ENCODE data around the gene ERFL.
"Not testable (repeated sequence)": the region's sequence is repeated elsewhere in the genome, so short reads cannot be mapped to it uniquely, and the experiment has no call there.

The ERFL gene

DNA sequence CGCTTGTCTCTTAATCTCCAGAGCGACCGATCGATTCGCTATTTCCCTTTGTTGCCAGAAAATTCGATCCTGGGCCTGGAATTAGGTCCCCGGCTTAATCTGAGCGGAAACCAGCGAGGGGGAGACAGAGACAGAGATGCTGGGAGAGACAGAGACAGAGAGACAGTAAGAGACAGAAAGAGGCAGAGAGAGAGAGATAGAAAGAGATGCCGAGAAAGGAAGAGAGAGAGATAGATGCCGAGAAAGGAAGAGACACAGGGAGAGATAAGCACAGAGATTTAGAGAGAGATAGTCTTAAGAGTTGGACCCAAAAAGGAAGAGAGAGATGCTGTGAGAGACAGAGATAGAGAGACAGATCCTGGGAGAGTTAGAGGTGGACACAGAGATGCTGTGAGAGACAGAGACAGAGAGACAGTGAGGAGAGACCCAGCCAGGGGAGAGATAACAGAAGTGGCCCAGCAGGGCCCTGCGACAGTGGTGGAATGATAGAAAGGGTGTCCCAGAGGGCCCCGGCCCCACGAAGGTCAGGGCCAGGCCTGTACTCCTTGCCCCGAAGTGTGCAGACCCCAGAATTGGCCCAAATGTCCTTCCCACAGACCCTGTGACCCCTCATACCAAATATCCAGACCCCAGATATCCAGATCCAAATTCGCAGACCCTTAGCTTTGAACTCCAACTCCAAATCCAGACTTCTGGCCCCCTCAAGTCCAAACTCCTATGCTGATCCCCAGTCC, 1.3 kb downstream of the ERFL start:
- no peak for DNase-seq (ENCODE audit: low read depth in 2 of 2)

DNA sequence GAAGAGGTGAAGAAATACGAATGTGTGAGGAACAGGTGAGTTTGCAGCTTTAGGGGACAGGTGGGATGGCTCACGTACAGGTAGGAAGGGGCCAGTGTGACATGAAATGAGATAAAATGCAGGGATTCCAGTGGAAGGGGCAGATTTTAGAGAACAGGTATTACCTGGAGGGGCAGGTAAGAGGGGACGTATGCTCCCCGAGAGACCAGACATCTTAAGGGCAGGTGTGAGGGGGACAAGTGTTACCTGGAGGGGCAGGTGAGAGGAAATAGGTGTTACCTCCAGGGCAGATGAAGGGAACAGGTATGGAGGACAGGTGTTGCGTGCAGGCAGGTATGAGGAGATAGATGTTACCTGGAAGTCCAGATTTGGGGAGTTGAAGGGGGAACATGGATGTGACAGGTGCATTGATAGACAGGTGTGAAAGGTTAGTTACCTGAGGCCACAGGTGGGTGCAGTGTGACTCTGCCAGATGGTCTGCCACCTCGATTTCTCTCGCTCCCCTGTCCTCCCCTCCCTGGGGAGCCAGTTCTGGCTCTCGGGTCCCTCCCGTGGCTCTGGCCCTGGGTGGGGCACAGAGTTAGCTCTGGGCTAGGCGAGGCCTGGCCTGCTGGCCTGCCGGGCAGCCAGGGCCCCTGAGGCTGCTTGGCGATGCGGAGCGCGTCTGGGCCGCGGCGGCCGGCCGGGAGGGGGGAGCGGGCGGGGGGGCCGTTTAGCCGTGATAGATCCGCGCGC, 2.1 kb downstream of the ERFL start:
- DNase-seq (ENCODE audit: low read depth in 2 of 2), result no peak

DNA sequence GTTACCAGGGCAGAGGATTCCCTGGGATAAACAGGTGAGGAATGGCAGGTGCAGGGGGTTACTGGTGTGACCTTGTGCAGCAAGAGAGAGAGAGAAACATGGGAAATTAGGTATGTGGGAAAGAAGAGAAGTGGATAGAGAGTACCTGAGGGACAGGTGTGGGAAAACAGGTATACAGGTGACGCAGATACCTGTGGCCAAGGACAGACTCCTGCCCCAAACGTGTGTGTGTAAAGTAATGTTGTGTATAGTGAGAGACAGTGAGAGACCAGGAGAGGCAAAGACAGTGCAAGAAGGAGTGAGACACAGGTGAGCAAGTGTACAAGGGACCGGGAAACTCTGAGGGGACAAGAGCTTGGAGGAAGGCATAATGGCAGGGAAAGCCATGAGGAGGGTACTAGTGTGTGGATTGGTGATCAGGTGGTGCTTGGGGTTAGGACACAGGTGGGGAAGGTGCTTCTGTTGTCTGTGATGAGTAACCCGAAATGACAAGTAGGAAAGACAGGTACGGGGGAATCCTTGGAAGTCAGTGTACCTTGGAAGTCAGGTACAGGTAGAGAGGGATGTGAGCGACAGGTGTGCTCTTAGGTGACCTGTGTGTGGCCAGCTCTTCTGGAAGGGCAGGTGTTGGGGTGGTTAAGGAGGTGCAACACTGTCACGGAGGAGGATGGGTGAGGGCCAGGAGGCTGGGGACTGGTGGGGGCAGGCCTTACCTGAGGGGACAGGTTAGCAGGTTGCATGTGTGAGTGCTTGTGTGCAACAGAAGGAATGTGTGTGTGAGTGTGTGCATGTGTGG, 2.8 kb downstream of the ERFL start:
- no peak for DNase-seq (ENCODE audit: low read depth in 2 of 2)

DNA sequence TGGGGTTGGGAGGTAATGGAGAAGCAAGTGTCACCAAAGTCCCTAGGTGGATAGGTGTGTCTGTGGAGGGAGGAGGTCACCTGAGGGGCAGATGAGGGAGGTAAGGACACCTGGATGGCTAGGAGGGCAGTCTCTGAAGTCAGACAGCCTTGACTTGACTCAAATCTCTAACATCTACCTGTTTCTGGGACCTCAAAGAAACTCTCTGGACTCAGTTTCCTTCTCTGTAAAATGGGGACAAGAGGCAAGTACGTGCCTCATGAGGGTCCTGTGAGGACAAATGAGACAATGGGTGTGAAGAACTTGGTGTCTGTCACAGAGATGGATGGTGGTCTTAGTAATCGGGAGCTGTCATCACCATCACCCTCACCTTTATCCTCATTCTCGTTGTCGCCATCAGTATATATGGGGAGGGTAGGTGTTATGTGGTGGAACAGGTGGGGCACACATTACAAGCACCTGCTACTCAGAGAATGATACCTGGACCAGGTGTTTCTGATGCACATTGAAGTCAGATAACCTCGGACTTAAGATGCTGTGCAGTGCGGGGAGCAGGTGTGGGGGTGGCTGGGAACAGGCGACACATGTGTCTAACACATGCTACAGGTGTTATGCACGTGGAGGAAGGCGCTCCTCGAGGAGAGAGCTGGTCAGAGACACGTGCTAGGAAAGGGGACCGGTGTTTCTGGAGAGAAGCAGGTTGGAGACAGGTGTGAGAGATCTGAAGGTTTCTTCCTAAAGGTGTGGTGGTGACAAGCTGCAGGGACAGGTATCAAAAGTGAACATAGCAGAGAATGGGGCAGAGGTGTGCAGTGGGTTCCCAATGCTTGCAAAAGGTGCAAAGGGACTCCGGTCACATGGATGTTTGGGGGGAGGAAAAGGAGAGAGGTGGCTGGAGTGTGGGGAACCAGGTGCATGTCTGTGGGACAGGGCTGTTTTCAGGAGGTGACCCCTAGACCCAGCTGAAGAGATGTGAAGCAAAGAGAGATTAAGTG, 3.8 kb downstream of the ERFL start:
- no peak for DNase-seq (ENCODE audit: low read depth in 2 of 2)

DNA sequence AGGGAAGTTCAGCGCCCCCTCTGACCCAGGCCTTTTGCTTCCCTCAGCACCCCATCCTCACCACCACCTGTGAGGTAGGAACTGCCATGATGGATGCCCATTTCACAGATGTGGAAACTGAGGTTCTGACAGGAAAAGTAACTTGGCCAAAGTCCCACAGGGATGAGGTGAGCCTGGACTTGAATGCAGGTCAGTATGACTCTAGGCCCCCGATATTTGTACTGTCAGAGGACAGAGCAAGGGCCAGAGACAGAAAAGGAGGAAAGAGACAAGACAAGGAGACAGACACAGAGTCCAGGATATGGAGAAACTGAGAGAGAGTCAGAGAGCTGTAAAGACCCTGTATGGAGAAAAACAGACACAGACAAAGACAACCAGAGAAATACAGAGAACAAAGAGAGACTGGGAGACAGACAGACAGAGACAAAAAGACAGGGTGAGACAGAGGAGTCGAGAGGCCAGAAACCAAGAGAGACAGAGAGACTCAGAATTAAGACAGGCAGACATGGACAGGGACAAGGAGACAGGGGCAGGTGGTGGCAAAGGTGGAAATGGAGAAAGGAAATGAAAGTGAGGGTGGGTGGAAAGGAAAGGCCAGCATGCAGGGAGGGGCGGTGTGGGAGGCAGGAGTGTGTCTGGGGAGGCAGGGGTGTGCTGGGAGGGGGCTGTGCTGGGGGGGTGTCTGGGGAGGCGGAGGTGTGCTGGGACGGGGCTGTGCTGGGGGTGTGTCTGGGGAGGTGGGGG, 5.0 kb downstream of the ERFL start:
- DNase-seq (ENCODE audit: low read depth in 2 of 2), result no peak

- no peak for DNase-seq (ENCODE audit: low read depth in 2 of 2)
Measured at GRCh38 chr19:41922585-41922984, 5.7 kb downstream of the ERFL start.

- DNase-seq (ENCODE audit: low read depth in 2 of 2), result no peak
Measured at GRCh38 chr19:41921577-41922576, 6.4 kb downstream of the ERFL start.

- DNase-seq (ENCODE audit: low read depth in 2 of 2), result no peak
Measured at GRCh38 chr19:41920882-41921576, 7.2 kb downstream of the ERFL start.

- no peak for DNase-seq (ENCODE audit: low read depth in 2 of 2)
Measured at GRCh38 chr19:41919948-41920712, 8.1 kb downstream of the ERFL start.

DNA sequence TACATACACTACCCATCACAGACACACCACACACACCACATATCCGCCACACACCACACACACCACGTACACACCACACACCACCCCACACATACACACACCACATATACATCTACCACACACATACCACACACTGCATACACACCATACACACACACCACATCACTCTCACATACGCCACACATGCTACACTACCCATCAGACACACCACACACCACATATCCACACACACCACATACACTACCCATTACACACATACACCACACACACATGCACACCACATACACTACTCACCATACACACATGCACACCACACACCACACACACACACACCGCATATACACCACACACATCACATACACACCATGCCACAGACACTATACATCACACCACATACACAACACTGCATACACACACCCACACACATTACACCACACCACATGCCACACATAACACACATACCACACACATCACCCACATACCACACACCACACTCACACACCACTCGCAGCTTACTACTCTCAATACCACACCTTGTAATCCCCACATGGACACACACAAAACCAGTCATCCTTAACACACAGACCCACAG, 9.5 kb downstream of the ERFL start:
- no peak for DNase-seq (ENCODE audit: low read depth in 2 of 2)

- DNase-seq (ENCODE audit: low read depth in 2 of 2), result no peak
Measured at GRCh38 chr19:41918095-41918494, 10.2 kb downstream of the ERFL start.

GRCh38 chr19:41917676-41918075, 10.6 kb downstream of the ERFL start:
- no peak for DNase-seq (ENCODE audit: low read depth in 2 of 2)

DNA sequence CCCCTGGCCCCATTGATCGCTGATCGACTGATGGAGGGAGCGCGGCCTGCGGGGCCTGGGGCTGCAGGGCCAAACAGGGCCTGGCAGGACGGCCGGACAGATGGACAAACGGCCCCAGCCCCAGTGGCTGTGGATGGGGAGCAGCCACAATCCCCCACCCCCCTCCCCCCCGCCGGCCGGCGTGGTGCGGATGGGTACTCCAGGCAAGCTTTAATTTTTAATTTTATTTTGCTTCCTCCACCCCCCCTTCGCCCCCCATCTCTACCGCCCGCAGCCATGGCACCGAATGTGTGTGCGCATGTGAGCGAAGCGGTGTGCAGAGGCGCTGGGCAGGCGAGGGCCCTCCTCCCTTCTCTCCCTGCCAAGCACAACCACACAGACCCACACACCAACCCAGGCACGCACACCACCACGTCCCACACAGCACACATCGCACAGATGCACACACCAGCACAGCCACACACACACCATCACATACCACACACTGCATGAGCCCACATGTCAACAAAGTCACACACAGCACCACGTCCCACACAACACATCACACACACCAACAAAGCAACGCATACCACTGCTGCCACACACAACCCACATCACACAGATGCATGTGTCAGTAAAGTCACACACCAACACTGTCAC, 12.4 kb downstream of the ERFL start:
- DNase-seq (ENCODE audit: low read depth in 2 of 2), result no peak

DNA sequence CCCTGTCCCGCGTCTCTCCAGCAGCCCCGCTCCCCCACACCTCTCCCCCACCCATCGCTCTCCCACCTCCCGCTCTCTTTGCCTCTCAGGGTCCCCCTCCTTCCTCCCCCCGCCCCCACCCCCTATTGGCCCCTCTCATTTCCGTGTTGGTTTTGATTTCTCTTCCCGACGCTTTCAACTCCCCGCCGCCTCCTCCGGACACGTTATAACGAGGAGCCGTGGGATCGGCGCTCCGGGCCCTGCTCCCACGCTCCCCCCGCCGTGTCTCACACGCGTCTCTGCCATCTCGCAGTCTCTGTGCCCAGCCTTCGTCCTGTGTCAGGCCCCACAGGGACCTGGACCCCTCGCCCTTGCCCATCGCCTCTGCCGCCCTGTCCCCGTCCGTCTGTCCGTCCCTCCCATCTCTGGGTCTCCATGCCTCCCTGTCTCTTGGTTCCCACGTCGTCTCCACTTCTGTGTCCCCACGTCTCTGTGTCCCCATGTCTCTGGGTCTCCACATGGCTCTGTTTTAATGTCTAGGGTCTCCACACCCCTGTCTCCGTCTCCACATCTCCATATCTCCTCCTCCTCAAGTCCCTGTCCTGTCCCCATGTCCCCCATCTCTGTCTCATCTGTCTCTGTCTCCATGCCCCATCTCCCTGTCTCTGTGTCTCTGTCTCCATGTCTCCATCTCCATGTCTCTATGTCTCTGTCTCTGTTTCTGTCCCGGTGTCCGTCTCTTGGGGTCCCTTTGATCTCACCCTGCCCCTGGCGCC, 13.1 kb downstream of the ERFL start:
- DNase-seq (ENCODE audit: low read depth in 2 of 2), result no peak

- DNase-seq (ENCODE audit: low read depth in 2 of 2), result not testable (repeated sequence)
Measured at GRCh38 chr19:41914424-41914834, 13.8 kb downstream of the ERFL start.
